Mesothelial cell of epicardium (in vitro differentiated cells): ENCODE data around the gene COPS9. TPM values are rescaled to one million over a fixed set of nuclear protein-coding genes. Genes with fewer than 3 reads are reported as not detected.

Source experiments
- DNase-seq, 2 experiments: peaks; one replicate each; pipeline ENCODE4 v3.0.0; 2021; ENCODE audit warnings: low spot score in 2 of 2; ENCODE audit not compliant: unreplicated experiment in 2 of 2
- H3K27ac Mint-ChIP-seq: 2 replicates; pipeline ENCODE4 v1.8.0; 2021; ENCODE audit warnings: mixed read lengths
- H3K27me3 Mint-ChIP-seq: 2 replicates; pipeline ENCODE4 v1.8.0; 2021; ENCODE audit warnings: low read depth, mixed read lengths
- H3K36me3 Mint-ChIP-seq: 2 replicates; pipeline ENCODE4 v1.8.0; 2021; ENCODE audit warnings: mixed read lengths
- H3K4me1 Mint-ChIP-seq: 2 replicates; pipeline ENCODE4 v1.8.0; 2021; ENCODE audit warnings: mixed read lengths
- H3K4me3 Mint-ChIP-seq: 2 replicates; pipeline ENCODE4 v1.8.0; 2021; ENCODE audit warnings: mild to moderate bottlenecking, moderate library complexity, mixed read lengths
- H3K9me3 Mint-ChIP-seq: 2 replicates; pipeline ENCODE4 v1.8.0; 2021; ENCODE audit warnings: mixed read lengths
- CTCF ChIP-seq: fragments of 200-600 bp; sonication (generic); IDR thresholded peaks from one replicate; pipeline ENCODE4 v1.5.0; 2021; ENCODE audit warnings: antibody characterized with exemption; ENCODE audit not compliant: unreplicated experiment
- total RNA-seq: library from RNA; stranded (reverse); gene quantifications from 3 replicates; pipeline ENCODE4 v1.2.1, GENCODE V29; 2021

The COPS9 gene
- total RNA-seq, 1 donor from 2014 or later = 93.6 TPM

GRCh38 chr2:240151477-240152031 is 15.4 kb upstream of the COPS9 start:
- peaks cover 7% of the 10 kb centered on the region for H3K9me3 Mint-ChIP-seq
- H3K27ac Mint-ChIP-seq = no peak overlapping the region
- H3K27me3 Mint-ChIP-seq = peaks cover 47% of the 10 kb centered on the region
- no peak for DNase-seq
- no peaks in the 10 kb centered on the region for H3K36me3 Mint-ChIP-seq
- no peak for TF ChIP-seq CTCF
- H3K4me3 Mint-ChIP-seq = no peak overlapping the region
- peaks cover 3% of the 10 kb centered on the region for H3K4me1 Mint-ChIP-seq

GRCh38 chr2:240149943-240150784 is 14.1 kb upstream of the COPS9 start:
- peak in 1 of 2 experiments; percentile 63 for DNase-seq
- no peaks in the 10 kb centered on the region for H3K36me3 Mint-ChIP-seq

GRCh38 chr2:240147911-240148587 is 11.9 kb upstream of the COPS9 start:
- peaks cover 2% of the 10 kb centered on the region for H3K4me1 Mint-ChIP-seq
- peaks cover 34% of the 10 kb centered on the region for H3K27me3 Mint-ChIP-seq
- H3K4me3 Mint-ChIP-seq = no peak overlapping the region
- no peak for TF ChIP-seq CTCF
- H3K36me3 Mint-ChIP-seq = no peaks in the 10 kb centered on the region
- H3K9me3 Mint-ChIP-seq = peaks cover 6% of the 10 kb centered on the region
- no peak for DNase-seq
- no peak overlapping the region for H3K27ac Mint-ChIP-seq

More at GRCh38 chr2:240149943-240150784, 14.1 kb upstream of the COPS9 start:
- Mint-ChIP-seq H3K9me3 (peaks cover 7% of the 10 kb centered on the region), H3K27me3 (peaks cover 46% of the 10 kb centered on the region), H3K4me1 (peaks cover 2% of the 10 kb centered on the region), H3K27ac (no peak overlapping the region), H3K4me3 (no peak overlapping the region)
- TF ChIP-seq CTCF = peak; percentile 70

GRCh38 chr2:240147382-240147781 is 11.3 kb upstream of the COPS9 start:
- DNase-seq = no peak
- peaks cover 27% of the 10 kb centered on the region for H3K27me3 Mint-ChIP-seq
- peaks cover 2% of the 10 kb centered on the region for H3K4me1 Mint-ChIP-seq
- H3K9me3 Mint-ChIP-seq = no peaks in the 10 kb centered on the region
- no peak for TF ChIP-seq CTCF
- no peak overlapping the region for H3K27ac Mint-ChIP-seq
- no peaks in the 10 kb centered on the region for H3K36me3 Mint-ChIP-seq
- H3K4me3 Mint-ChIP-seq = no peak overlapping the region

GRCh38 chr2:240146627-240147278 is 10.6 kb upstream of the COPS9 start:
- H3K4me1 Mint-ChIP-seq = peaks cover 2% of the 10 kb centered on the region
- no peak for TF ChIP-seq CTCF
- H3K27ac Mint-ChIP-seq = no peak overlapping the region
- no peak for DNase-seq
- H3K9me3 Mint-ChIP-seq = no peaks in the 10 kb centered on the region
- H3K27me3 Mint-ChIP-seq = peaks cover 27% of the 10 kb centered on the region
- no peaks in the 10 kb centered on the region for H3K36me3 Mint-ChIP-seq
- no peak overlapping the region for H3K4me3 Mint-ChIP-seq
